ENCODE measurements around the gene HSCB. TPM values are rescaled to one million over a fixed set of nuclear protein-coding genes. Genes with fewer than 3 reads are reported as not detected.

HSCB gene
- total and polyA plus RNA-seq, 9 of the 15 experiments (the other 6 are each of a cell fraction or from before 2014, with no cell fraction given), result 2.6 to 13.1 (median 8.6) TPM

- BruUV-seq (replicated peaks), result no TSS peak
- no peak overlapping the region for H3K4me3 ChIP-seq
- peaks cover 67% of the 10 kb centered on the region for H3K36me3 ChIP-seq (ENCODE audit: control insufficient read depth, insufficient read depth, low read length)
- no peaks in the 10 kb centered on the region for H3K9me1 ChIP-seq (ENCODE audit: control insufficient read depth, insufficient read depth, low read length)
- no peak overlapping the region for H3K4me2 ChIP-seq (ENCODE audit: insufficient read depth, low read length)
- H4K20me1 ChIP-seq (replicated peaks; ENCODE audit: control insufficient read depth, insufficient read depth, low read length), result no peaks in the 10 kb centered on the region
- POLR2A ChIA-PET, result no interaction called here
- no peak overlapping the region for H3K27ac ChIP-seq (ENCODE audit: extremely low read depth, low read depth, low read length)
- CTCF ChIA-PET (ENCODE audit: low intra/inter-chr PET ratio), result no interaction called here
- no peak for ATAC-seq
- in situ Hi-C loops (cut with MboI), result no loop called here
- no peaks in the 10 kb centered on the region for H3K4me1 ChIP-seq (replicated peaks in 1 of 2; ENCODE audit: control insufficient read depth in 2 of 2, insufficient read depth in 2 of 2, low read length in 2 of 2)
- no peaks in the 10 kb centered on the region for H3K27me3 ChIP-seq (ENCODE audit: control insufficient read depth in 2 of 2, insufficient read depth in 2 of 2, low read length in 2 of 2)
- no peak for TF ChIP-seq YBX1 (IDR thresholded peaks at IDR 0.05)
- no peak for TF ChIP-seq ZNF133 (CRISPR knock-in tag; IDR thresholded peaks at IDR 0.05)
- no peak for TF ChIP-seq THRAP3 (IDR thresholded peaks at IDR 0.05; ENCODE audit: borderline replicate concordance)
- no peak for TF ChIP-seq CREB3L1 (IDR thresholded peaks at IDR 0.05; ENCODE audit: borderline replicate concordance, low read depth)
- TF ChIP-seq NFE2L1 (tag; IDR thresholded peaks at IDR 0.05; ENCODE audit: borderline replicate concordance, low read depth), result no peak
- TF ChIP-seq CEBPB (tag; IDR thresholded peaks at IDR 0.05), result no peak
- TF ChIP-seq TBP (optimal IDR thresholded peaks at IDR 0.05; ENCODE audit: low read depth, low read length), result no peak
- TF ChIP-seq TSHZ1 (CRISPR knock-in tag; IDR thresholded peaks at IDR 0.05), result no peak
- FAIRE-seq, result no peak
- no peaks in the 10 kb centered on the region for H3K9me3 ChIP-seq (replicated peaks; ENCODE audit: control insufficient read depth, insufficient read depth, low read depth, low read length)
- intact Hi-C loops (cut with micrococcal nuclease), result no loop called here
- no peak for DNase-seq (ENCODE audit: extremely low read depth in 1 of 4, low spot score in 3 of 4)
- H3K9ac ChIP-seq (ENCODE audit: insufficient read depth in 1 of 2, low read depth in 2 of 2, low read length in 2 of 2), result no peak overlapping the region
- no peak overlapping the region for H2AFZ ChIP-seq (ENCODE audit: low read depth, low read length)
- H3K79me2 ChIP-seq (ENCODE audit: control insufficient read depth, insufficient read depth, low read length), result no peaks in the 10 kb centered on the region
These were observed 31.7 kb upstream of the HSCB start for GRCh38 chr22:28710107-28710506.

Measured in K562 (cell line).